ENCODE results near the gene NCOA3. TPM values are rescaled to one million over a fixed set of nuclear protein-coding genes. Genes with fewer than 3 reads are reported as not detected.

The NCOA3 gene
- total RNA-seq, 2 experiments from 2014 or later: 48.3 to 53.2 TPM

GRCh38 chr20:47647994-47648393 is 146.3 kb downstream of the NCOA3 start:
- intact Hi-C loops (cut with micrococcal nuclease): no loop called here
- Mint-ChIP-seq H3K36me3 (ENCODE audit: low read depth) (peaks cover 36% of the 10 kb centered on the region), H3K4me3 (no peak overlapping the region), H3K4me1 (ENCODE audit: low read depth) (no peaks in the 10 kb centered on the region), H3K27ac (no peak overlapping the region), H3K9me3 (no peaks in the 10 kb centered on the region), H3K27me3 (ENCODE audit: low read depth) (no peaks in the 10 kb centered on the region)
- no peak for DNase-seq
- CTCF ChIA-PET: no interaction called here

GRCh38 chr20:47648943-47649342 is 147.3 kb downstream of the NCOA3 start:
- CTCF ChIA-PET: interaction anchor here (0.7 kb wide), 1 partner anchor 265 kb away, joined by 4 read pairs; no protein-coding TSS in a partner anchor
- peaks cover 36% of the 10 kb centered on the region for H3K36me3 Mint-ChIP-seq (ENCODE audit: low read depth)

GRCh38 chr20:47652301-47652700 is 150.6 kb downstream of the NCOA3 start:
- Mint-ChIP-seq H3K4me1 (ENCODE audit: low read depth) (no peaks in the 10 kb centered on the region), H3K27me3 (ENCODE audit: low read depth) (no peaks in the 10 kb centered on the region), H3K9me3 (no peaks in the 10 kb centered on the region), H3K36me3 (ENCODE audit: low read depth) (peaks cover 34% of the 10 kb centered on the region), H3K27ac (no peak overlapping the region), H3K4me3 (no peak overlapping the region)
- no peak for DNase-seq
- CTCF ChIA-PET: no interaction called here
- intact Hi-C loops (cut with micrococcal nuclease): no loop called here

More at GRCh38 chr20:47648943-47649342, 147.3 kb downstream of the NCOA3 start:
- no peak overlapping the region for H3K27ac Mint-ChIP-seq
- intact Hi-C loops (cut with micrococcal nuclease): no loop called here
- H3K4me1 Mint-ChIP-seq (ENCODE audit: low read depth): no peaks in the 10 kb centered on the region
- no peaks in the 10 kb centered on the region for H3K9me3 Mint-ChIP-seq
- DNase-seq: no peak
- H3K27me3 Mint-ChIP-seq (ENCODE audit: low read depth): no peaks in the 10 kb centered on the region
- no peak overlapping the region for H3K4me3 Mint-ChIP-seq

GRCh38 chr20:47652794-47653193 is 151.1 kb downstream of the NCOA3 start:
- no peak overlapping the region for H3K4me3 Mint-ChIP-seq
- no peaks in the 10 kb centered on the region for H3K27me3 Mint-ChIP-seq (ENCODE audit: low read depth)
- no peak for DNase-seq
- H3K4me1 Mint-ChIP-seq (ENCODE audit: low read depth): no peaks in the 10 kb centered on the region
- no peak overlapping the region for H3K27ac Mint-ChIP-seq
- H3K36me3 Mint-ChIP-seq (ENCODE audit: low read depth): peaks cover 33% of the 10 kb centered on the region
- CTCF ChIA-PET: no interaction called here
- no peaks in the 10 kb centered on the region for H3K9me3 Mint-ChIP-seq
- intact Hi-C loops (cut with micrococcal nuclease): no loop called here

GRCh38 chr20:47653869-47654268 is 152.2 kb downstream of the NCOA3 start:
- Mint-ChIP-seq H3K4me3 (no peak overlapping the region), H3K27ac (no peak overlapping the region), H3K36me3 (ENCODE audit: low read depth) (peaks cover 29% of the 10 kb centered on the region), H3K4me1 (ENCODE audit: low read depth) (no peaks in the 10 kb centered on the region), H3K9me3 (no peaks in the 10 kb centered on the region), H3K27me3 (ENCODE audit: low read depth) (no peaks in the 10 kb centered on the region)
- CTCF ChIA-PET: interaction anchor here (0.6 to 1.2 kb wide), 3 partner anchors 10 to 1292 kb away, joined by 3 to 4 read pairs (median 3); no protein-coding TSS in a partner anchor
- intact Hi-C loops (cut with micrococcal nuclease): no loop called here
- DNase-seq: no peak

GRCh38 chr20:47654370-47654769 is 152.7 kb downstream of the NCOA3 start:
- Mint-ChIP-seq H3K4me3 (no peak overlapping the region), H3K27me3 (ENCODE audit: low read depth) (no peaks in the 10 kb centered on the region), H3K4me1 (ENCODE audit: low read depth) (no peaks in the 10 kb centered on the region), H3K27ac (no peak overlapping the region), H3K9me3 (no peaks in the 10 kb centered on the region), H3K36me3 (ENCODE audit: low read depth) (peaks cover 25% of the 10 kb centered on the region)
- CTCF ChIA-PET: interaction anchor here (0.7 to 1.2 kb wide), 2 partner anchors 9 to 50 kb away, joined by 3 to 4 read pairs; no protein-coding TSS in a partner anchor
- no peak for DNase-seq
- intact Hi-C loops (cut with micrococcal nuclease): no loop called here

GRCh38 chr20:47655635-47656034 is 153.9 kb downstream of the NCOA3 start:
- intact Hi-C loops (cut with micrococcal nuclease): no loop called here
- Mint-ChIP-seq H3K4me1 (ENCODE audit: low read depth) (no peaks in the 10 kb centered on the region), H3K27ac (no peak overlapping the region), H3K9me3 (no peaks in the 10 kb centered on the region), H3K27me3 (ENCODE audit: low read depth) (no peaks in the 10 kb centered on the region), H3K4me3 (no peak overlapping the region), H3K36me3 (ENCODE audit: low read depth) (peaks cover 20% of the 10 kb centered on the region)
- no peak for DNase-seq
- CTCF ChIA-PET: no interaction called here

GRCh38 chr20:47656318-47656717 is 154.6 kb downstream of the NCOA3 start:
- CTCF ChIA-PET: no interaction called here
- no peak for DNase-seq
- Mint-ChIP-seq H3K4me3 (no peak overlapping the region), H3K9me3 (no peaks in the 10 kb centered on the region), H3K27me3 (ENCODE audit: low read depth) (no peaks in the 10 kb centered on the region), H3K4me1 (ENCODE audit: low read depth) (no peaks in the 10 kb centered on the region), H3K36me3 (ENCODE audit: low read depth) (peaks cover 17% of the 10 kb centered on the region), H3K27ac (no peak overlapping the region)
- intact Hi-C loops (cut with micrococcal nuclease): no loop called here

GRCh38 chr20:47659904-47660601 is 158.4 kb downstream of the NCOA3 start:
- CTCF ChIA-PET: interaction anchor here (0.7 to 1.3 kb wide), 4 partner anchors 17 to 461 kb away, joined by 3 to 4 read pairs (median 3); no protein-coding TSS in a partner anchor
- DNase-seq: no peak
- H3K27me3 Mint-ChIP-seq (ENCODE audit: low read depth): no peaks in the 10 kb centered on the region
- peaks cover 4% of the 10 kb centered on the region for H3K36me3 Mint-ChIP-seq (ENCODE audit: low read depth)
- no peak overlapping the region for H3K4me3 Mint-ChIP-seq
- intact Hi-C loops (cut with micrococcal nuclease): no loop called here
- H3K4me1 Mint-ChIP-seq (ENCODE audit: low read depth): no peaks in the 10 kb centered on the region
- H3K27ac Mint-ChIP-seq: peak overlapping the region; percentile 21
- no peaks in the 10 kb centered on the region for H3K9me3 Mint-ChIP-seq

- intact Hi-C loops (cut with micrococcal nuclease): no loop called here
- CTCF ChIA-PET: interaction anchor here (0.6 to 1.1 kb wide), 4 partner anchors 17 to 462 kb away, joined by 3 to 4 read pairs (median 3); no protein-coding TSS in a partner anchor
- H3K27ac Mint-ChIP-seq: no peak overlapping the region
- H3K4me3 Mint-ChIP-seq: no peak overlapping the region
- H3K9me3 Mint-ChIP-seq: no peaks in the 10 kb centered on the region
- no peaks in the 10 kb centered on the region for H3K27me3 Mint-ChIP-seq (ENCODE audit: low read depth)
- no peaks in the 10 kb centered on the region for H3K36me3 Mint-ChIP-seq (ENCODE audit: low read depth)
- DNase-seq: no peak
- no peaks in the 10 kb centered on the region for H3K4me1 Mint-ChIP-seq (ENCODE audit: low read depth)
Observed at GRCh38 chr20:47660602-47660905, 158.9 kb downstream of the NCOA3 start.

GRCh38 chr20:47660983-47661700 is 159.5 kb downstream of the NCOA3 start:
- no peaks in the 10 kb centered on the region for H3K9me3 Mint-ChIP-seq
- H3K4me1 Mint-ChIP-seq (ENCODE audit: low read depth): no peaks in the 10 kb centered on the region
- H3K27me3 Mint-ChIP-seq (ENCODE audit: low read depth): no peaks in the 10 kb centered on the region
- intact Hi-C loops (cut with micrococcal nuclease): no loop called here
- no peaks in the 10 kb centered on the region for H3K36me3 Mint-ChIP-seq (ENCODE audit: low read depth)
- H3K4me3 Mint-ChIP-seq: no peak overlapping the region
- CTCF ChIA-PET: interaction anchor here (0.6 to 1.6 kb wide), 4 partner anchors 17 to 462 kb away, joined by 3 to 7 read pairs (median 6); no protein-coding TSS in a partner anchor
- no peak for DNase-seq
- H3K27ac Mint-ChIP-seq: no peak overlapping the region

GRCh38 chr20:47661714-47662113 is 160.0 kb downstream of the NCOA3 start:
- intact Hi-C loops (cut with micrococcal nuclease): no loop called here
- no peaks in the 10 kb centered on the region for H3K4me1 Mint-ChIP-seq (ENCODE audit: low read depth)
- H3K27ac Mint-ChIP-seq: peak overlapping the region; percentile 71
- CTCF ChIA-PET: interaction anchor here (0.7 to 1.7 kb wide), 4 partner anchors 12 to 64 kb away, joined by 3 to 7 read pairs (median 6); no protein-coding TSS in a partner anchor
- no peak for DNase-seq
- no peaks in the 10 kb centered on the region for H3K9me3 Mint-ChIP-seq
- no peaks in the 10 kb centered on the region for H3K27me3 Mint-ChIP-seq (ENCODE audit: low read depth)
- H3K4me3 Mint-ChIP-seq: no peak overlapping the region
- H3K36me3 Mint-ChIP-seq (ENCODE audit: low read depth): no peaks in the 10 kb centered on the region

All from activated naive CD4-positive, alpha-beta T cell treated with anti-CD3 and anti-CD28 coated beads for 36 hours (primary cell).